Spleen (tissue), 13 donors: Measurements from ENCODE around the gene BRINP3. TPM values are rescaled to one million over a fixed set of nuclear protein-coding genes. Genes with fewer than 3 reads are reported as not detected.
"Not testable (repeated sequence)": the region's sequence is repeated elsewhere in the genome, so short reads cannot be mapped to it uniquely, and the experiment has no call there.

Experiments used
- DNase-seq: peaks from one replicate; pipeline ENCODE4 v3.0.0-alpha.2; 2020
- H3K27ac ChIP-seq, 8 donors: fragments of 200-600 bp; sonication (generic) in 7 of 8; 1 replicate in 4 of 8; 2 replicates in 4 of 8; pipeline versions ENCODE4 v1.5.0 to v1.8.0; 2016 to 2021; ENCODE audit warnings: inconsistent platforms in 4 of 8, mild to moderate bottlenecking in 4 of 8, moderate library complexity in 1 of 8
- H3K27me3 ChIP-seq, 7 donors: fragments of 200-600 bp; sonication (generic) in 6 of 7; replicated peaks in 1 of 7; 1 replicate in 4 of 7; 2 replicates in 3 of 7; pipeline versions ENCODE4 v1.5.0 to v1.8.0; 2016 to 2021; ENCODE audit warnings: inconsistent platforms in 3 of 7, mild to moderate bottlenecking in 1 of 7
- H3K36me3 ChIP-seq, 6 donors: fragments of 200-600 bp; sonication (generic) in 5 of 6; 1 replicate in 4 of 6; 2 replicates in 2 of 6; pipeline versions ENCODE4 v1.5.0 to v1.8.0; 2016 to 2021; ENCODE audit warnings: inconsistent platforms in 2 of 6
- H3K4me1 ChIP-seq, 6 donors: fragments of 200-600 bp; sonication (generic) in 5 of 6; 1 replicate in 3 of 6; 2 replicates in 3 of 6; pipeline versions ENCODE4 v1.5.0 to v1.8.0; 2016 to 2021; ENCODE audit warnings: inconsistent platforms in 3 of 6
- H3K4me3 ChIP-seq, 8 donors: fragments of 200-600 bp; sonication (generic) in 7 of 8; 1 replicate in 4 of 8; 2 replicates in 4 of 8; pipeline versions ENCODE4 v1.5.0 to v1.8.0; 2016 to 2021; ENCODE audit warnings: inconsistent platforms in 4 of 8, mild to moderate bottlenecking in 4 of 8, moderate library complexity in 2 of 8
- H3K9me3 ChIP-seq, 8 donors: fragments of 200-600 bp; sonication (generic) in 7 of 8; 1 replicate in 4 of 8; 2 replicates in 4 of 8; pipeline versions ENCODE4 v1.5.0 to v1.8.0; 2016 to 2021; ENCODE audit warnings: inconsistent platforms in 4 of 8
- CTCF ChIP-seq, 11 experiments: fragments of 200-600 bp in 7 of 11; fragments of 450-650 bp in 4 of 11; sonication (generic) in 4 of 11; IDR thresholded peaks in 8 of 11; conservative IDR thresholded peaks in 3 of 11; 1 replicate in 7 of 11; 2 replicates in 4 of 11; pipeline versions ENCODE4 v1.4.0 to v1.8.0; 2016 to 2021; ENCODE audit warnings: antibody characterized with exemption in 11 of 11, inconsistent platforms in 4 of 11, mild to moderate bottlenecking in 1 of 11
- POLR2A ChIP-seq, 3 donors: fragments of 450-650 bp; IDR thresholded peaks; one replicate each; pipeline ENCODE4 v1.5.1; 2017; ENCODE audit warnings: antibody characterized with exemption in 3 of 3, mild to moderate bottlenecking in 1 of 3
- POLR2AphosphoS5 ChIP-seq, 3 donors: sonication (generic); formaldehyde crosslinking; IDR thresholded peaks; one replicate each; pipeline ENCODE4 v1.5.1; 2017; ENCODE audit warnings: antibody characterized with exemption in 3 of 3
- WGBS, 5 donors: extraction: QIAGEN DNeasy Blood & Tissue Kit in 3 of 5; methylation state at CpG; one replicate each; pipeline versions ENCODE4 v1.1.5 to v1.1.7; 2013 to 2018; 5-methylcytosine and 5-hydroxymethylcytosine counted together
- intact Hi-C: fragments of 100-400 bp; cut with DNase I; formaldehyde crosslinking; loops from one replicate; pipeline ENCODE4 v1.15.0; 2023; ENCODE audit warnings: low total_unique reads
- long read RNA-seq, 2 donors: transcript quantifications; one replicate each; lab custom pipeline, GENCODE V29; 2026
- polyA plus RNA-seq, 3 donors: library from polyadenylated mRNA; stranded (reverse); fragments of 200-250 nt; gene quantifications; one replicate each; pipeline ENCODE4 v1.2.1, GENCODE V29; 2013
- total RNA-seq, 7 donors: library from RNA; depleted of rRNA in 3 of 7; stranded (reverse); fragments of >200 nt in 3 of 7; fragmentation: NEBNext Ultra II Directional in 4 of 7; extraction: Animal tissue kit (Norgen Biotek cat#: 25700) in 4 of 7; gene quantifications; one replicate each; pipeline versions ENCODE4 v1.1.0 to v1.2.1, GENCODE V29; 2016 to 2021
- donor health status: healthy with polysubstance abuse.
- donor health status: DM: no; HTN: no; CAD: no; lungs with moderate emphysema.
- donor health status: DM: no; HTN: no; CAD: no.
- donor health status: Bipolar disorder and iron deficiency.
- donor health status: healthy.
- donor health status: DM: no; HTN: no; CAD: no.
- donor health status: DM: yes; HTN: yes; CAD: no.

BRINP3 gene
- total RNA-seq (not detected), polyA plus RNA-seq (not detected)
- long read RNA-seq, donor 1, result 0 reads
- long read RNA-seq, donor 2, result 0 reads

GRCh38 chr1:190477762-190478148, at the start of gene BRINP3:
Gene BRINP3, minus strand, starts transcription at chr1:190477864.
- 4 to 7% (median 5%) methylated on average over 4 of the region's 4 CpGs for WGBS, 5 donors
- Histone ChIP-seq H3K27me3 (peaks cover 3 to 60% (median 27%) of the 10 kb centered on the region in 7 donors), H3K27ac (no peak within 1 kb of the TSS), H3K36me3 (no peaks in the 10 kb centered on the region), H3K4me1 (peaks cover 0 to 14% (median 0%) of the 10 kb centered on the region in 6 donors), H3K9me3 (no peaks in the 10 kb centered on the region), H3K4me3 (peak within 1 kb of the TSS in 3 of 8 donors; percentile 6 to 46 (median 24))
- TF ChIP-seq POLR2AphosphoS5 (IDR thresholded peaks at IDR 0.05) (no peak), CTCF (IDR thresholded peaks at IDR 0.05 in 8 of 11, conservative IDR thresholded peaks at IDR 0.05 in 3 of 11) (no peak), POLR2A (IDR thresholded peaks at IDR 0.05) (no peak)
- intact Hi-C loops, result no loop called here
- DNase-seq, result no peak

- Histone ChIP-seq H3K27me3 (no peaks in the 10 kb centered on the region), H3K4me1 (no peaks in the 10 kb centered on the region), H3K4me3 (no peak overlapping the region), H3K9me3 (no peaks in the 10 kb centered on the region), H3K36me3 (no peaks in the 10 kb centered on the region), H3K27ac (no peak overlapping the region)
- WGBS, 5 donors, result 86 to 94% (median 88%) methylated on average over 2 of the region's 2 CpGs
- intact Hi-C loops, result no loop called here
- TF ChIP-seq CTCF (IDR thresholded peaks at IDR 0.05 in 8 of 11, conservative IDR thresholded peaks at IDR 0.05 in 3 of 11) (no peak), POLR2A (IDR thresholded peaks at IDR 0.05) (no peak), POLR2AphosphoS5 (IDR thresholded peaks at IDR 0.05) (no peak)
- DNase-seq, result no peak
These were observed 33.9 kb upstream of the BRINP3 start for GRCh38 chr1:190511554-190511953.

- H3K4me1 ChIP-seq, result no peaks in the 10 kb centered on the region
- no peak overlapping the region for H3K27ac ChIP-seq
- no peaks in the 10 kb centered on the region for H3K27me3 ChIP-seq
- DNase-seq, result no peak
- H3K4me3 ChIP-seq, result no peak overlapping the region
- TF ChIP-seq POLR2A (IDR thresholded peaks at IDR 0.05) (no peak), POLR2AphosphoS5 (IDR thresholded peaks at IDR 0.05) (no peak), CTCF (IDR thresholded peaks at IDR 0.05 in 8 of 11, conservative IDR thresholded peaks at IDR 0.05 in 3 of 11) (no peak)
- intact Hi-C loops, result no loop called here
- peaks cover 0 to 23% (median 9%) of the 10 kb centered on the region in 8 donors for H3K9me3 ChIP-seq
- 27 to 43% (median 29%) methylated on average over 1 of the region's 1 CpG for WGBS, 5 donors
- H3K36me3 ChIP-seq, result no peaks in the 10 kb centered on the region
These were observed 29.7 kb upstream of the BRINP3 start for GRCh38 chr1:190507357-190507756.

GRCh38 chr1:190504539-190504938, 26.9 kb upstream of the BRINP3 start:
- H3K4me1 ChIP-seq, H3K36me3 ChIP-seq, H3K4me3 ChIP-seq, H3K27me3 ChIP-seq, H3K27ac ChIP-seq, DNase-seq, intact Hi-C loops: not testable (repeated sequence)
- peaks cover 0 to 23% (median 9%) of the 10 kb centered on the region in 8 donors for H3K9me3 ChIP-seq
- 77 to 84% (median 79%) methylated on average over 3 of the region's 3 CpGs for WGBS, 5 donors

- Histone ChIP-seq H3K4me3 (no peak overlapping the region), H3K4me1 (no peaks in the 10 kb centered on the region), H3K9me3 (no peaks in the 10 kb centered on the region), H3K36me3 (no peaks in the 10 kb centered on the region), H3K27ac (no peak overlapping the region), H3K27me3 (no peaks in the 10 kb centered on the region)
- intact Hi-C loops, result no loop called here
- TF ChIP-seq CTCF (IDR thresholded peaks at IDR 0.05 in 8 of 11, conservative IDR thresholded peaks at IDR 0.05 in 3 of 11) (no peak), POLR2AphosphoS5 (IDR thresholded peaks at IDR 0.05) (no peak), POLR2A (IDR thresholded peaks at IDR 0.05) (no peak)
- DNase-seq, result no peak
These were observed 19.9 kb upstream of the BRINP3 start for GRCh38 chr1:190497565-190497964.
